Suppressor macrophage treated with lipopolysaccharide for 1 hour (primary cell): ENCODE data around the gene WASF1.
A peak's percentile ranks its signal among the peaks of the same experiment; 100 is the strongest.
"Not testable (repeated sequence)": the region's sequence is repeated elsewhere in the genome, so short reads cannot be mapped to it uniquely, and the experiment has no call there.

ENCODE experiments used
- DNase-seq, 3 donors: peaks; one replicate each; pipeline ENCODE4 v3.0.0-alpha.2; 2020 to 2022

WASF1 gene

GRCh38 chr6:110173506-110174132 is 5.9 kb downstream of the WASF1 start:
- no peak for DNase-seq

DNA sequence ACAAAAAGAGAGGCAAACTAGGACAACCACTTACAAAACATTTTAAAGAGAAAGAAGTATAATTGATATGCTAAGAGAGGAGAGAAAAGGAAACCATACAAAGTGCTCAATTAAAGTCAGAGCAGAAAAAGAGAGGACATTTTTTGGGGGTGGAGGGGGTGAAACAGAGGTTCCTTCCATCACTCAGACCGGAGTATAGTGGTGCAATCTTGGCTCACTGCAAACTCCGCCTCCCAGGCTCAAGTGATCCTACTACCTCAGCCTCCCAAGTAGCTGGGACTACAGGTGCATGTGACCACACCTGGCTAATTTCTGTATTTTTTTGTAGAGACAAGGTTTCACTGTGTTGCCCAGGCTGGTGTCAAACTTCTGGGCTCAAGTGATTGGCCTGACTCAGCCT is 9.4 kb downstream of the WASF1 start:
- DNase-seq, result no peak

DNA sequence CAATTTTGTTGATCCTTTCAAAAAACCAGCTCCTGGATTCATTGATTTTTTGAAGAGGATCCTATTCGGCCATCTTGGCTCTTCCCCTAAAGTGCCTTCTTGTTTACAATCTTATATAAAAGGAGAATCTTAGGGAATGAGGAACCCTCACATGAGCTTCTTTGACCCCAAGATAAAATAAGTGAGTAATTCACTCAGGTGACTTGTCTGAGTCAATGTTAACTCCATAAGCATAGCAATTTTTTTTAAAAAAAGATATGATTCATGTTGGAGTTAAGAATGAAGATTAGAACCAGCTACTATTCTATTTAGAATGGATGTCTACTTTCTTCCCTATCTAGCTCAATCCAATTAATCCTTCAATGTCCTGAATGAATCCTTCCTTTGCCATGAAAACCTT is 21.0 kb downstream of the WASF1 start:
- DNase-seq, result peak in 2 of 3 donors; percentile 20 to 38

DNA sequence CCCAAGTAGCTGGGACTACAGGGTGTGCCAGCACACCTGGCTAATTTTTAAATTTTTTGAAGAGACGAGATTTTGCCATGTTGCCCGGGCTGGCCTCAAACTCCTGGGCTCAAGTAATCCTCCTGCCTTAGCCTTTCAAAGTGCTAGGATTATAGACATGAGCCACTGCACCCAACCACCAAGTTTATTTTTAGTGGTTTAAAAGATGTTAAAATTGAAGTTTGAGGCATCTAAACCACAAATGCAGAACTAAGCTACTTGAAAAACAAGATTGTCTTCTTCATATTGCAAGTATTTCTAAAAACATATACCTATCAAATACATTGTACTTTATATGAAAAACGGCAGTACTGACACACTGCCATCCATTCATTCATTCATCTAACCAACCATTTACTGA is 31.6 kb downstream of the WASF1 start:
- no peak for DNase-seq

- DNase-seq, result peak in 2 of 3 donors; percentile 3 to 11
Measured at GRCh38 chr6:110140650-110141049, 38.8 kb downstream of the WASF1 start.

- no peak for DNase-seq
Measured at GRCh38 chr6:110139052-110139451, 40.4 kb downstream of the WASF1 start.

GRCh38 chr6:110137924-110138887 is 41.3 kb downstream of the WASF1 start:
- no peak for DNase-seq

GRCh38 chr6:110130362-110130761 is 49.1 kb downstream of the WASF1 start:
- no peak for DNase-seq

DNA sequence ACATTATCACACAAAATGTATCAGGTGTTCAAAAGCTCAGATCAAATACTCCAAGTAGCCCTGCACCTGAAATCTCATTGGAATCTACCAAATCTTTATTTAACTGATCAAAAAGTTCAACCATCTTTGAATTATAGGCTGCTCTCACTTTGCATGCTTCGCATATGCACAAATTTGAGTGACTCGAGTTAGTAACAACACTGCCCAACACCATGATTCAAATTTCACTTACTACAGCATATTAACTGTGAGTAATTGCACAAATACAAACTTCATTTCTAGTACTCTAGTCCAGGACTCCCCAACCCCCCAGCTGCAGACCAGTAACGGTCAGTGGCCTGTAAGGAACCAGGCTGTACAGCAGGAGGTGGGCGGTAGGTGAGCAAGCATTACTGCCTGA is 51.1 kb downstream of the WASF1 start:
- DNase-seq, result no peak

DNA sequence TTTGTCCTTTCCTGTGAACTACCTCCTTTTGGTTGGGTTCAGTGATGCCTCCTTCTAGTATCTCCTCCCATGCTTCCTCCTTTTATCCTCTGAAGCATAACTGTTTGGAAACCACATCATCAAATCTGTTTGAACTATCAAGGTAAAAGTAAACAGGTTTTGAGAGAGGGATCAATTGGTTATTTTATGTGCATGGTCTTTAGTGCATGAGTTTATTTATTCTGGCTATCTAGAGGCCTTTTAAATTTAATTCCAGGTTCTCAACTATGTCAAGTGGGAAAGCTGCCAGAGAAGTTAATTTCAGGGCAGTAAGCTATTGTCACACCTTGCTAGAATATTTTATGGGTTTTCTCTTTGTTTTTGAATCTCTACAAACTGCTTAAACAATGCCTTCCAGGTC is 54.1 kb downstream of the WASF1 start:
- DNase-seq, result no peak

DNA sequence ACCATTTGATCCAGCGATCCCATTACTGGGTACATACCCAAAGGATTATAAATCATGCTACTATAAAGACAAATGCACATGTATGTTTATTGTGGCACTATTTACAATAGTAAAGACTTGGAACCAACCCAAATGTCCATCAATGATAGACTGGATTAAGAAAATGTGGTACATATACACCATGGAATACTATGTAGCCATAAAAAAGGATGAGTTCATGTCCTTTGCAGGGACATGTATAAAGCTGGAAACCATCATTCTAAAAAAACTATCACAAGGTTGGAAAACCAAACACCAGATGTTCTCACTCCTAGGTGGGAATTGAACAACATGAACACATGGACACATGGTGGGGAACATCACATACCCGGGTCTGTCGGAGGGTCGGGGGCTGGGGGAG is 57.8 kb downstream of the WASF1 start:
- not testable (repeated sequence) for DNase-seq

GRCh38 chr6:110116258-110116657 is 63.2 kb downstream of the WASF1 start:
- no peak for DNase-seq

GRCh38 chr6:110114004-110114403 is 65.5 kb downstream of the WASF1 start:
- DNase-seq, result no peak

- no peak for DNase-seq
Measured at GRCh38 chr6:110105296-110105695, 74.2 kb downstream of the WASF1 start.

DNA sequence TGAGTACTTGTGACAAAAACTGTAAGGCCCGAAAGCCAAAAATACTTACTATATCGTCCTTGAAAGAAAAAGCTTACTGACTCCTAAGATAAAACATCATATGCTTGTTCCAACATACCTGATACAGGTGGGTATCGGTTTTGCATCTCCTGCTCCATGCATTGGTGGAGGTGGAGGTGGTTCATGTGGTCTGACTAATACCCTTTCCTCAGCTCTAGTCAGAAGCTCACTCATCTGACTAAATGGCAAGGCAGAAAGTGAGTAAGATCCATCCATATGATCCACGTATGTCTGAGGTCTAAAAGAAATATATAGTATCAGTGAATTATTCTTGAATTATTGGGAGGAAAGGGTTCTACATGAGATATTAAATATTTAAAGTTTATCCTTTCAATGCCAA is 76.2 kb downstream of the WASF1 start:
- DNase-seq, result no peak

DNA sequence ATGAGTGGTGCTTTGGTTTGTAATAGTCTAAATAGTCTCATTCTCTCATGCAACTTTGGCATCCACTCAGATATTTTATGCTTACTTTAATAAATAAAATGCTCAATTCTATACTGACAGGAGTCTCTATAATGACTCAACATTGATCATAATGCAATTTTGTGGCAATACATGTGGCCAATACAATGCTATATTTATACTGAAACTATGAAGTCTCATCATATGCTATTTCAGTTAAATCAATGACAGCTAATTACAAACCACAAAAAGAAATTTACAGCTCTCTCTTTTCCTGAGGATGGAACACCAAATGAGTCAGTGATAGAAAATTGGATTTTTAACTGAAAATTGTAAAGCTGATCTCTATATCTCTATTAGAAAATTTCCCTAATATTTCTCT is 77.1 kb downstream of the WASF1 start:
- DNase-seq, result no peak

GRCh38 chr6:110101885-110102284 is 77.6 kb downstream of the WASF1 start:
- DNase-seq, result no peak

GRCh38 chr6:110098511-110099116 is 80.9 kb downstream of the WASF1 start:
- DNase-seq, result no peak

GRCh38 chr6:110097443-110097842 is 82.0 kb downstream of the WASF1 start:
- peak in 1 of 3 donors; percentile 2 for DNase-seq

DNA sequence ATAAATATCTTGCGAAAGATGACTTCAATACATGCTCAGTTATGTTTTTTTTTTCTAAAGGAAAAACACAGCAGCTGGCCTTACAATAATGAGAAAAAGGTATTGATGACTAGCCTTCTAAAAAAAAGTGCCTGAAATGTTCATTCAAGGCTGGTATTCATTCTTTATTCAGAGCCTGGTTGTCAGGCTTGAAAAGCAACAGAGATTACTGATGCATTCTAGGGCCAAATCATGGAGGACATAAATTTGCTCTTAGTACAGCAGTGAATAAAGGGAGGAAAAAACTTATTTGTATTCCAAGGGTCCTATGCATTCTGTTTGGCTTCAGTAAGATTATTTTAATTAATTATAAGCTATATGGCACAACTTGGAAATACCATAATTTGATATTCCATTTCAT is 83.5 kb downstream of the WASF1 start:
- no peak for DNase-seq

GRCh38 chr6:110095101-110095500 is 84.4 kb downstream of the WASF1 start:
- no peak for DNase-seq

DNA sequence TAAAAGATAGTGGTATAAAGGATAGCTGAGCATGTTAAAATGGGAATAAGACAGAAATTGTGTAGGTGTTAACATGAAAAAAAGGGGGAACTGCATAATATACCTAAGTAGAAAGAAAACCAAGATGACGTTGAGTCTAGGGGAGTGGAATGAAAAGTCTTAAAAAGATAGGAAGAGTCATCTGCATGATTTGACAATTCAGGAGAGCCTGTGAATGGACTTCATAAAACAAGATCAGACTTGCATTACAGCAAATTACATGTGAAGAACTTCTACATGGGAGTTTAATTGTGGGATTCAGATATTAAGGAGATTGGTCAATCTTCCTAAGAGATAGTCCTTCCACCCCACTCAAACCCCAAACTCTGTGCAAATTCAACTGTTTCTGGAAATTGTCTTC is 85.5 kb downstream of the WASF1 start:
- DNase-seq, result no peak

- no peak for DNase-seq
Measured at GRCh38 chr6:110090876-110091275, 88.6 kb downstream of the WASF1 start.

DNA sequence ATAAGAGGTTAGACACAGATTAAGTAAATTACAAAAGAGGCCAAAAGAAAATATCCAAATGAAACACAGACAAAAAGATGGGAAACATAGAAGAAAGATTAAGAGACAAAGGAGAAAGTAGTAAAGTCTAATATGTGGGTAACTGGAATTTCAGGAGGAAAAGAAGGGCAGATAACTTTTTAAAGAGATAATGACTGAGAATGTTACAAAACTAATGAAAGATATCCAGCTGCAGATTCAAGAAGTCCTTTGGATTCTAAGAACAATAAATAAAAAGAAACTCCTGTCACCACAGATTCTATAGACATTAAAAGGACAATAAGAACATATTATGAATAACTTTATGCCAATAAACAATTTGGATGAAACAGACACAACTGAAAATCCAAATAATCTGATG is 90.1 kb downstream of the WASF1 start:
- no peak for DNase-seq
